Frontal cortex (tissue), 4 donors: ENCODE results near the gene NUP210L. TPM values are rescaled to one million over a fixed set of nuclear protein-coding genes. Genes with fewer than 3 reads are reported as not detected.

Source experiments
- DNase-seq, 2 donors: peaks; one replicate each; pipeline ENCODE4 v3.0.0; 2012; ENCODE audit warnings: low spot score in 2 of 2
- FAIRE-seq: peaks from 2 replicates; lab custom pipeline; 2012; peaks lifted over from hg19 to GRCh38; lab: Jason Lieb, UNC
- small RNA-seq: library from RNA; depleted of rRNA; stranded (forward); fragments of <200 nt; gene quantifications from one replicate; pipeline ENCODE3, GENCODE V24; 2014
- total RNA-seq: library from RNA; depleted of rRNA; stranded (reverse); fragments of >200 nt; gene quantifications from one replicate; pipeline ENCODE4 v1.2.3, GENCODE V29; 2014
- donor health status: control.
- donor health status: control.
- donor health status: control.

Gene NUP210L
- total RNA-seq, 1 donor from 2014 or later = 0.41 TPM

DNA sequence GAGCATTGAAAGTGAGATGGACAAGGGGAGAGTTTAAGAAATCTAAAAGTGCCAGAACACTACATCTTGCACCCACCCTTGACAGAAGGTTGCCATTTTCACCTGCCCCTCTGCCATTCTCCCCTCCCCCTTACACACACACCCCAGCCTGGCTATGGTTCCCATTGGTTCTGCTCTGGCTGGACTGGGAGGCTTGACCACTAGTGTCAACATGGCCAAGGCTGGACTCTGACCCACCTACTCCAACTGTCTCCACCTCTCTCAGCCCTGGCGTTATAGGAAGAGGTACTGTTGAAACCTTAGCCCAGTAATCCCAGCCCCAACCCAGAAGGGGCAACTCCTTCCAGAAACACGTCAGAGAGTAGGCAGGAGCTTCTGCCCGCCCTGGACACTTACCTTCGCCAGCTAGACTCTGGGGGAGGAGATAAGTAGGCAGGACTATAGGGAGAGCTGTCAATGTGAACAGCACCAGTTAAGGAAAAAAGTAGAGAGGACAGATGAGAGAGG, 201.0 kb downstream of the NUP210L start:
- FAIRE-seq (no peak), DNase-seq (no peak)

DNA sequence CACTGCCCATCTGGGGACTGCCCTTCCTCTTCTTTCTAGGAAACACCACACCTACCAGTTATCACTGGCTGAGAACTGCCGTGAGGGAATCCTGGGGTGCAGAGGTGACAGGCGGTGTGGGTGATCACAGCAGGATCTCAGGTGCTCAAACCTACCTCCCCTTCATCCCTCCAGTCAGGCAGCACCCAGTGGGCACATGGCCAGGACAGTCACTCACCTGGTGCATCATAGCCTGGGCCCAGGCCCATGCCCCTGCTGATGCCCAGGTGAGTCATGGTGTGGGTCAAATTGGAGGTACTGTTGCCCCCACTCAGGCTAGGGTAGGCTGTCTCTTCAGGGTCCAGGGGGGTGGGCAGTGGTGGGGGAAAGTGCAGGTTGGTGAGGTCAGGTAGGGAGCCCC, 203.1 kb downstream of the NUP210L start:
- no peak for DNase-seq
- no peak for FAIRE-seq

DNA sequence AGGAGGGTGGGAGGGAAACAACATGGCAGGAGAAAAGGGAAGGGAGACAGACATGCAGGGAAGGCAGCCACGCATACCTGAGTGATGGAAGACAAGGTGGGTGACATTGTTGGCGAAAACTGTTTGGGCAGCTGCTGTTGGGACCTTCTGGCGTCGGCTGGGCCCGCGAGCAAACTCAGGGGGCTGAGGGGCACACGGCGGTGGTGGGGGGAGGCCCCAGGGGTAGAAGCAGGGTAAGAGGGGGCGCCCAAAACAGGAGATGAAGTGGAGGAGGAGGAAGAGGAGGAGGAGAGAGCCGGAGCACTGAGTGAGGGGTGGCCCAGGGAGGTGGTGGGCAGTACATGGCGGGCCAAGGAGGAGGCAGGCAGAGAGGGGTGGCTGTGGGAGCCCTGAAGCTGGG, 203.7 kb downstream of the NUP210L start:
- DNase-seq (no peak), FAIRE-seq (no peak)

DNA sequence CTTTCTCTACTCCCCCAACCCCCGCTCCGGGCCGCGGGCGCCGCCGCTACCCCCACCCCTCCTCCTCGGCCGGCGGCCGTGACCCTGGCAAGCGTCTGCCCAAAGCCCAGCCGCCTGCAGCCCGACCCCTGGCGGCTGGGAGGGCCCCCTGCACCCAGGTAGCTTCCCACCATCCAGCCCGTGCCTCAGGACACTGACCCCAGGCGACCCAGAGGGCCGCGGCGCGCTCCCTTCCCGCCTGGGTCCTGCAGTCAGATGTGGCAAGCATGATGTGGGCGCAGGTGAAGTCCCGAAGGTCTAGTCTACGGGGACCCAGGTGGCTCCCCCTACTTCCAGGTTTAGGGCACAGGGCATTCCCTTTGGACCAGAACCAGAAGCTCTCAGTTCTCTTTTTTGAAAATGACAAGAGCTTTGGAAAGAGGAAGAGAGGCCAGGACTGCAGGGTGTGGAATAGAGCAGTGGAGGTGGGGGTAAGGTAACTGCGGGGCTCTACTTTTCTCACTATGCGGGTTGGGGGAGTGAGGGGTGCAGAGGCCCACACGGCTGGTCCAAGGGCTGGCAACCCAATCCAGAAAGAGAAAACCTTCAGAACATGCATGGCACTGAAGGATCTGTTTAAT, 208.1 kb downstream of the NUP210L start, which contains the start of gene DENND4B:
DENND4B (minus strand) TSS at position 97 of the 620 bp plus-strand sequence. CDS start 2,344 bp downstream, outside the sequence.
- DNase-seq (peak; percentile 96 to 98), FAIRE-seq (no peak)

DNA sequence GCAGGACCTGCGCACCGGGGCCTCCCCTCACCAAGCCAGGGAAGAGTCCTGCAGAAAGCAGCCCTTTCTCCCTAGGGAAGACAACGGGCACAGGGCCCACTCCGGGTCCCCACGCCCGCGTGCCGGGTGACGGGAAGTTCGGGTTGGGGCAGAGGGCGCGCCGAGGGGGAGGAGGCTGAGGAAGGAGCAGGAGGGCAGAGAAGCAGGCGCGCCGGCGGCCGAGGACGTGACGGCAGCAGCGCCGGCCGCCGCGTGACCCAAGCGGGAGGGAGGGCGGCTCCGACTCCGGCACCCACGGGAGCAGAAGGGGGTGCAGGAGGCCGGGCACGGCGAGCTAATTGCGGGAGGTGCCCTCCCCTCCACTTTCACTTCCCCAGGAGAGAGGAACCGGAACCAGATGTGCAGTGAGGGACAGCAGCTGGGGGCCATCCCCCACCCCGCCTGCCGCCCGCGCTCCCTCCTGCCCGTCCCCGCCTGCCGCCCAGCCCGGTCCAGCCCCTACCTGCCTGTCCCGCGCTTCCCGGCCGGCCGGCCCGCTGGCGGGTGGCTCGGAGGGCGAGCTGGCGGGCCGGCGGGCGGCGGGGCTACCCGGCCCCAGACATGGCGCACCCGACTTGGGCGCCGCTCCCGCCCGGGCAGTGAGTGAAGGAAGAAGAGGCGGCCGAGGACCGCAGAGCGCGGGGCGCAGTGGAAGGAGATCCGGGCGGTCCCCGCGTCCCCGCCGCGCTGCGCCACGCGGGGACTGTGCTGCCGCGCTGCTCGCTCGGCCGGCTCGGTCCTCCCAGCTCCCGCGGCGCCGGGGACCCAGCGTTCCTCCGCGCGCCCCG, 208.9 kb downstream of the NUP210L start:
- peak; percentile 87 to 88 for DNase-seq
- no peak for FAIRE-seq

DNA sequence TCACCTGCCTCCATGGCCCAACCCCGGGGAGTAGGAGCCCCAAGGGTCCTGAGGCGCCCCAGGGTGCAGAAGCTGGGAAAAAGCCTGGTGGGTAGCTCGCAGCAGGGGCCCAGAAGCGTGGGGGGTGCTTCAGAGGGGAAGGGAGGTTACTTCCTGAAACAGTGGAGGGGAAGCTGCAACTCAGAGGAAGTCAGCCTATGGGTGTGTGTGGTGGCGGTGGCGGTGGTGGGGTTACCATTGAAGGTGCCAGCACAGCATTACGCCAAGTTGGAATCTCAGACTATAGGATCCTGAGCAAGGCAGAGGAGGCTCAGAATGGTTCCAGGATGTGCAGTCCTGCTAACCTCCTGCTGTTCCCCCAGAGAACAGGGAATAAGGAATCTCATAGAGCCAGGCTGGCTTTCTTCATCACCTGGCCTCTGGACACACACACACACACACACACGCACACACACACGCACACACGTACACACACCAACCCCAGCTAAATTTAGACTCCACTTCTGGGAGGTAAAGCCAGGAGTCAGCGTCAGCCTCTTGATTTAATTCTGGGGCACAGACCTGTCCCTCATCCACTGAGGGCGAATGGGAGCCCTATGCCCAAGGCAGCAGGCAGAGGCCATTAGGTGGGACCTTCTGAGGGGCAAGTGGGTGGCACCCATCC, 209.6 kb downstream of the NUP210L start:
- DNase-seq (peak in 1 of 2 donors; percentile 61), FAIRE-seq (no peak)

DNA sequence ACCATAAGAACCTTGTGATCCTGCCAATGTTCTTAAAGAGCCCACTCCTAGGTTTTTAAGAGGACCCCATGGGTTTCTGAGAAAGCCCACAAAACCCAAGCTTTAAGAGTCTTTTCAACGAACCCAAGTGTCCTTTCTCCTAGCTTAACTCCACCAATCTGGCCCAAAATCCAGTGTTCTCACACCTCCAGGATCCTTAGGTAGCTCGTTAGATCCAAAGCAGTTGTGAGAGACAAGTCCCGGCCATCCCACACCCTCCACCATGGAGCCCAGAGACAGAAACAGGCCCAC, 210.1 kb downstream of the NUP210L start:
- no peak for FAIRE-seq

DNA sequence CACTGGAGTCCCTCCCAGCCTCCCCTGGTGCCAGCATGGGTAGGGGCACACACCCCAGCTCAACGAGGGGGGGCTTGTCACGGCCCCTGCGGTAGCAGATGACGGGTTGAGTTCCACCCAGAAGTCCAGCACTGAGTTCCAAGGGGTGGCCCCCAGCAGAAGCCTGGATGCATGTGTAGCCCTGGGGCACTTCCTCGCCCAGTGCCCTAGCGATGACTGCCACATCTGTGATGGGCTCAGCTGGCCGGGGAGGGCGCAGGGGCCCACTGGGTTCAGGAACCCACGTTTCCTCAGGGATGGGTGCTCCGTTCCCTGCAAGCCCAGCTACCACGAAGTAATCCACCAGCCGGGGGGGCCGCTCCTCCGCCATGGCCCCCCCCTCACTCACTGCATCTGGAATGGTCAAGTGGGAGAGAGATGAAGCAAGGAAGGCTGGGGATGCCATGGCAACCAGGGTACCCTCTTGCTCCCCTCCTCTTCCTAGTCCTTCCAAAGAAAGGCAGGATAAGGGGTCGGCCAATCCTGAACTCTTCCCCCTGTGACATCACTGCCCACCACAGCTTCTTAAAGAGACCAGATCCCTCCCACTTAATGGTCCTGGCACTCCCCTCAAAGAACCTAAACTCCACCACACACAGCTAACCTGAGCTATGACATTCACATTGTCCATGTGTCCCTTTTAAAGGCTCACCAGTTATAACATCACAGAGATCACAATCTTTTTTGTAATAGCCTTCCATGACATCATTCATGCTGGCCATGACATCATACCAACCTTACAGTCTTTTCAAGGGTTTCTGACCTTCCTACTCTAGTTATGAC, 210.7 kb downstream of the NUP210L start:
- DNase-seq = no peak
- no peak for FAIRE-seq

More for the DNA sequence above, 210.1 kb downstream of the NUP210L start:
- no peak for DNase-seq

DNA sequence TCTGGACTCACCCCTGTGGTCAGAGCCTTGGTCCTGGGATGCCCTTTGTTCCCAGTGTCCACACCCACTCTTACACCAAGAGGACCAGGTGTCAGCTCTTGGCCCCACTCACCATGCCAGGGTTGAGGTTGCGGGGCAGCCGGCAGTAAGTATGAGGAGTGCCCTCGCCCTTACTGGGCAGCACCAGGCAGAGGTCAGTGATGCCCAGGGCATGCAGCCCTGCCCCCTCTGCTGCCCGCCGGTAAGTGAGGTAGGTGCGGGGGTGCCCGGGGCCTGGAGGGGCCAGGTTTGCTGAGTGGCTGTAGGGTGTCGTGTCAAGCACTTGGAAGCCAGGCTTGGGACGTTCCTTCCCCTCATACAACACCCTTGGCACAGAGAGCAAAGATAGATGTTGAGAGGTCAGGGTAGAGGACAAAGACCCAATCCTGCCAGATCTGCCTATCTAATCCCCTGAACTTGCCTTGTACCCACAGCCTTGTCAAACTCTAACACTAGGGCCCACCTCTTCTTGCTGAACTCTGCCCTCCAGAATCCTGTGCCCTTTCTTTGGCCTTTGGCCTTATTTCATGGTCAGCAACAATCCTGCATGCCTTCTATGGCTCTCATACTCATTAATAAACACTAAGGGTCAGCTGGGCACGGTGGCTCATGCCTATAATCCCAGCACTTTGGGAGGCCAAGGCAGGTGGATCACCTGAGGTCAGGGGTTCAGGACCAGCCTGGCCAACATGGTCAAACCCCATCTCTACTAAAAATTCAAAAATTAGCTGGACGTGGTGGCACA, 211.9 kb downstream of the NUP210L start:
- DNase-seq = no peak

More for the DNA sequence above, 211.9 kb downstream of the NUP210L start:
- no peak for FAIRE-seq

Small RNAs within 50 kb of the gene (small RNA-seq; reads per million reads assigned to genes)
- gene MIR190B = 0.10 reads per million
- not detected for gene MIR5698
- 0.08 reads per million for gene MIR6737
- gene RNU6-179P = not detected

Other genes starting within 250 kb of the NUP210L start
- 15.5 TPM for gene GATAD2B, start 232.1 kb downstream of the NUP210L start, total RNA-seq
- gene DENND4B, start 208.4 kb downstream of the NUP210L start, total RNA-seq = 16.3 TPM
- 2.4 TPM for gene CRTC2, start 196.5 kb downstream of the NUP210L start, total RNA-seq
- gene SLC39A1, start 191.5 kb downstream of the NUP210L start, total RNA-seq = 24.1 TPM
- gene CREB3L4, start 187.2 kb downstream of the NUP210L start, total RNA-seq = 7.7 TPM
- 57.5 TPM for gene JTB, start 177.4 kb downstream of the NUP210L start, total RNA-seq
- gene RAB13, start 168.7 kb downstream of the NUP210L start, total RNA-seq = 3.7 TPM
- gene RPS27, start 164.3 kb downstream of the NUP210L start, total RNA-seq = 2,198 TPM
- 245 TPM for gene TPM3, start 37.0 kb upstream of the NUP210L start, total RNA-seq
- gene CFAP141, start 51.3 kb upstream of the NUP210L start, total RNA-seq = not detected
- 35.5 TPM for gene UBAP2L, start 65.9 kb upstream of the NUP210L start, total RNA-seq
- 75.8 TPM for gene HAX1, start 117.6 kb upstream of the NUP210L start, total RNA-seq
- gene AQP10, start 166.0 kb upstream of the NUP210L start, total RNA-seq = not detected
- 25.3 TPM for gene ATP8B2, start 170.5 kb upstream of the NUP210L start, total RNA-seq